ENCODE data around the gene DST. TPM values are rescaled to one million over a fixed set of nuclear protein-coding genes. Genes with fewer than 3 reads are reported as not detected.

Gene DST
- total and polyA plus RNA-seq, 2 of the 8 experiments (the other 6 are each of a cell fraction or from before 2014, with no cell fraction given) = 49.4 to 116 TPM

DNA sequence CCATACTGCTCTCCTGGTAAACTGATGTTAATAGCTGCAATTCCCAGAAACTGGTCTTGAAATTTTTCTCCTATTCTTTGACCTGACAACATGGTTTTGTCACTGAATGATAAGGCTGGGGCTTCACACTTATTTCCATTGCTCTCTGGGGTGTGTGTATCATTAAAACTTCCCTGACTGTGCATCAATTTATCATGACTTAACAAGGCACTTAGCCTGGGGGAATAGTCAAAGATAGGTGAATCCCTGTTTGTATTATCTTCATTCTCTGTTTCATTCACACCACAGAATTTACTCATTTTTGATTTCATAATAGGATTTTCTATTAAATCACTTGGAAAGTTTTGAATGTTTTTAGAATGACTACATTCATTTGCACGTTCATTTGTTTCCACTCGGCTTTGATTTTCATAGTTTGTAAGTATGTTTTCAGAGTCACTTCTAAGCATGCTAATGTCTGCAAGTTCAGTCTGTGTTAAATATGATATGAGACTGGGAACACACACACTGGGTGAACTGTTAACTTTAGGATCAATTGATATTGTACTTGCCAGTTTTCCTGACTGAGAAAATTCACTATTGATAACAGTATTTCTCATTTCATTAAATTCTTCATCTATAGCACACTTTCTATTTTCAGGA, 35.5 kb downstream of the DST start:
- ChIA-PET CTCF (ENCODE audit: partially characterized antibody) (interaction anchor here (0.9 to 2.7 kb wide), 5 partner anchors 9 to 244 kb away, joined by 3 to 17 read pairs (median 3); no protein-coding TSS in a partner anchor), POLR2A (ENCODE audit: partially characterized antibody) (no interaction called here)
- no peak overlapping the region for H4K5ac ChIP-seq (ENCODE audit: insufficient read length, low read depth, low read length)
- TF ChIP-seq POU5F1 (IDR thresholded peaks at IDR 0.05; ENCODE audit: low read depth, low read length) = no peak
- no peak for TF ChIP-seq CTBP2 (IDR thresholded peaks at IDR 0.05; ENCODE audit: borderline replicate concordance, insufficient read depth, insufficient read length, low read length)
- no peak for TF ChIP-seq RBBP5 (IDR thresholded peaks at IDR 0.05; ENCODE audit: borderline replicate concordance, low read depth, low read length)
- TF ChIP-seq JUN (IDR thresholded peaks at IDR 0.05; ENCODE audit: low read depth, low read length) = no peak
- TF ChIP-seq NANOG (IDR thresholded peaks at IDR 0.05; ENCODE audit: insufficient read depth, low read depth, low read length, poor library complexity, severe bottlenecking) = no peak
- no peak for TF ChIP-seq SP1 (IDR thresholded peaks at IDR 0.05; ENCODE audit: low read depth, low read length)
- TF ChIP-seq SIX5 (IDR thresholded peaks at IDR 0.05; ENCODE audit: low read depth, low read length) = no peak
- no peak for TF ChIP-seq GABPA (IDR thresholded peaks at IDR 0.05; ENCODE audit: borderline replicate concordance, insufficient read depth, low read length)
- TF ChIP-seq RNF2 (IDR thresholded peaks at IDR 0.05; ENCODE audit: borderline replicate concordance, low read depth, low read length, missing control alignments, poor library complexity, severe bottlenecking) = no peak
- no peak for TF ChIP-seq CREB1 (IDR thresholded peaks at IDR 0.05)
- TF ChIP-seq KDM1A (IDR thresholded peaks at IDR 0.05; ENCODE audit: borderline replicate concordance, low read length) = no peak
- TF ChIP-seq RAD21 (IDR thresholded peaks at IDR 0.05 in 1 of 2, conservative IDR thresholded peaks at IDR 0.05 in 1 of 2; ENCODE audit: low read depth in 2 of 2, low read length in 2 of 2) = no peak
- no peak for TF ChIP-seq CHD1 (IDR thresholded peaks at IDR 0.05; ENCODE audit: low read depth, low read length)

More for the DNA sequence above, 35.5 kb downstream of the DST start:
- Histone ChIP-seq H2BK5ac (ENCODE audit: low read depth, low read length) (no peak overlapping the region), H2AK5ac (ENCODE audit: low read depth, low read length) (no peak overlapping the region), H3K4ac (replicated peaks; ENCODE audit: insufficient read length, low read depth, low read length) (no peak overlapping the region), H2BK20ac (ENCODE audit: low read length) (no peak overlapping the region), H3K4me1 (replicated peaks in 1 of 4; ENCODE audit: control insufficient read depth in 3 of 4, insufficient read depth in 4 of 4, low read length in 3 of 4) (no peaks in the 10 kb centered on the region), H3K9me3 (ENCODE audit: insufficient read depth in 2 of 2, low read depth in 1 of 2, low read length in 1 of 2) (no peaks in the 10 kb centered on the region; a peak in 1 of 4 replicates), H3K79me1 (ENCODE audit: low read depth, low read length) (no peaks in the 10 kb centered on the region), H2BK12ac (ENCODE audit: low read depth, low read length) (no peak overlapping the region), H3K4me2 (ENCODE audit: insufficient read depth in 1 of 2, low read depth in 2 of 2, low read length in 2 of 2) (no peak overlapping the region), H2BK15ac (ENCODE audit: low read length) (no peak overlapping the region), H4K8ac (ENCODE audit: extremely low read depth, insufficient read depth, low read length) (no peak overlapping the region), H3K36me3 (ENCODE audit: control insufficient read depth in 2 of 4, insufficient read depth in 4 of 4, low read length in 3 of 4) (peaks cover 2 to 38% (median 16%) of the 10 kb centered on the region in 4 experiments; a peak in 7 of 8 replicates), H3K23ac (ENCODE audit: insufficient read length) (no peak overlapping the region), H3K23me2 (ENCODE audit: low read depth, low read length) (no peaks in the 10 kb centered on the region), H2AFZ (ENCODE audit: low read length) (no peak overlapping the region), H4K91ac (replicated peaks; ENCODE audit: insufficient read length, low read length) (no peak overlapping the region), H4K20me1 (replicated peaks in 1 of 2; ENCODE audit: control insufficient read depth in 1 of 2, insufficient read depth in 2 of 2, low read length in 2 of 2) (no peaks in the 10 kb centered on the region), H3K18ac (ENCODE audit: extremely low read depth, low read length) (no peak overlapping the region), H2BK120ac (replicated peaks; ENCODE audit: low read depth, low read length) (no peak overlapping the region), H3K9ac (replicated peaks in 1 of 4; ENCODE audit: extremely low read depth in 1 of 4, low read depth in 3 of 4, low read length in 3 of 4) (no peak overlapping the region), H3K4me3 (ENCODE audit: extremely low read depth in 1 of 4, insufficient read depth in 2 of 4, low read depth in 3 of 4, low read length in 4 of 4) (no peak overlapping the region), H3K27ac (ENCODE audit: low read depth, low read length) (no peak overlapping the region), H3K56ac (replicated peaks; ENCODE audit: insufficient read length, low read depth, low read length) (no peak overlapping the region), H3K27me3 (replicated peaks in 1 of 4; ENCODE audit: control insufficient read depth in 3 of 4, extremely low read depth in 1 of 4, insufficient read depth in 3 of 4, low read length in 3 of 4) (no peaks in the 10 kb centered on the region), H3K79me2 (ENCODE audit: control insufficient read depth in 1 of 2, insufficient read depth in 2 of 2, low read length in 2 of 2) (no peaks in the 10 kb centered on the region), H3K14ac (ENCODE audit: insufficient read length) (no peak overlapping the region)
- no peak for DNase-seq (ENCODE audit: low read depth in 1 of 2, low spot score in 2 of 2)
- FAIRE-seq = no peak
- 93% methylated on average over 2 of the region's 2 CpGs; no CpG with 5 or more reads in 1 of the 2 experiments for WGBS, 2 experiments (ENCODE audit: extremely low coverage in 1 of 2, insufficient coverage in 1 of 2, insufficient read length in 1 of 2, insufficient replicate concordance in 2 of 2, low coverage in 1 of 2, low lambda C conversion rate in 2 of 2, missing lambda C conversion rate in 1 of 2)
